OCI-LY7 (cell line): ENCODE data around the gene PKN1. TPM values are rescaled to one million over a fixed set of nuclear protein-coding genes. Genes with fewer than 3 reads are reported as not detected.

ENCODE experiments used
- BruUV-seq: library from RNA; stranded (reverse); fragments of 400-500 nt; replicated peaks from 2 replicates; lab custom pipeline; 2021; lab: Mats Ljungman, UMichigan
- CTCF ChIA-PET: fragments of 300-600 bp; sonication (Branson Sonifier 250); formaldehyde crosslinking; loops from one replicate; lab custom pipeline; 2022; ENCODE audit warnings: antibody characterized with exemption; ENCODE audit not compliant: unreplicated experiment; lab: Charles Lee
- POLR2A ChIA-PET: fragments of 300-600 bp; sonication (Branson Sonifier 250); formaldehyde crosslinking; loops from one replicate; lab custom pipeline; 2022; ENCODE audit warnings: antibody characterized with exemption; lab: Charles Lee
- DNase-seq: peaks from one replicate; pipeline ENCODE4 v3.0.0-alpha.2; 2015; ENCODE audit warnings: low spot score
- H2AFZ ChIP-seq: fragments of 200-600 bp; sonication (generic), shearing (Covaris generic); 2 replicates; pipeline ENCODE4 v1.6.1; 2014; ENCODE audit warnings: mild to moderate bottlenecking, antibody characterized with exemption, low read length, moderate library complexity
- H3K27ac ChIP-seq: fragments of 200-600 bp; sonication (generic); 2 replicates; pipeline ENCODE4 v1.5.1; 2014; ENCODE audit warnings: mixed run types, low read depth, mild to moderate bottlenecking, moderate library complexity, low read length, inconsistent platforms; ENCODE audit not compliant: poor library complexity, severe bottlenecking
- H3K36me3 ChIP-seq: fragments of 200-600 bp; sonication (generic); 2 replicates; pipeline ENCODE4 v1.6.1; 2014; ENCODE audit warnings: mild to moderate bottlenecking, antibody characterized with exemption, low read length, moderate library complexity, mixed read lengths; ENCODE audit not compliant: insufficient read depth
- H3K4me1 ChIP-seq: fragments of 200-600 bp; sonication (generic); 2 replicates; pipeline ENCODE4 v1.5.1; 2014; ENCODE audit warnings: mild to moderate bottlenecking, low read length; ENCODE audit not compliant: insufficient read depth, poor library complexity, severe bottlenecking
- H3K4me2 ChIP-seq: fragments of 200-600 bp; sonication (generic); 2 replicates; pipeline ENCODE4 v1.6.1; 2014; ENCODE audit warnings: mild to moderate bottlenecking, low read length
- H3K4me3 ChIP-seq: fragments of 200-600 bp; sonication (generic); 2 replicates; pipeline ENCODE4 v1.5.1; 2014; ENCODE audit warnings: mild to moderate bottlenecking, low read depth, low read length; ENCODE audit not compliant: poor library complexity, severe bottlenecking
- H3K79me2 ChIP-seq: fragments of 200-600 bp; sonication (generic); 2 replicates; pipeline ENCODE4 v1.6.1; 2016; ENCODE audit warnings: low read depth, mild to moderate bottlenecking, low read length, moderate library complexity, mixed read lengths; ENCODE audit not compliant: insufficient read depth
- H3K9me2 ChIP-seq: fragments of 200-600 bp; sonication (generic); 2 replicates; pipeline ENCODE4 v1.6.1; 2016; ENCODE audit warnings: mild to moderate bottlenecking, low read length, mixed read lengths; ENCODE audit not compliant: insufficient read depth
- H3K9me3 ChIP-seq: fragments of 200-600 bp; sonication (generic); 2 replicates; pipeline ENCODE4 v1.6.1; 2014; ENCODE audit warnings: mild to moderate bottlenecking, mixed run types, low read length, mixed read lengths
- H4K20me1 ChIP-seq: fragments of 200-600 bp; sonication (generic); 2 replicates; pipeline ENCODE4 v1.6.1; 2014; ENCODE audit warnings: mild to moderate bottlenecking, antibody characterized with exemption, low read length, moderate library complexity, mixed read lengths; ENCODE audit not compliant: insufficient read depth
- EZH2phosphoT487 ChIP-seq: fragments of 200-600 bp; sonication (generic); IDR thresholded peaks from 2 replicates; pipeline ENCODE4 v1.6.1; 2018; ENCODE audit warnings: low read depth, borderline replicate concordance, mild to moderate bottlenecking, mixed run types, antibody characterized with exemption, low read length, moderate library complexity, mixed read lengths
- intact Hi-C: fragments of 100-400 bp; cut with micrococcal nuclease; formaldehyde crosslinking; loops from one replicate; pipeline ENCODE4 v1.10.0; 2022; ENCODE audit not compliant: unreplicated experiment
- total RNA-seq, 2 experiments: library from RNA; depleted of rRNA in 1 of 2; stranded (reverse); fragments of >200 nt in 1 of 2; shearing (Covaris generic) in 1 of 2; gene quantifications; 2 replicates each; pipeline ENCODE4 v1.2.3, GENCODE V29; 2014 to 2022
- TF ChIP-seq, protein P1 (sequence below): fragments of 200-600 bp; sonication (generic); conservative IDR thresholded peaks from 2 replicates; pipeline ENCODE4 v1.5.1; 2014; ENCODE audit warnings: mild to moderate bottlenecking, antibody characterized with exemption, low read length, moderate library complexity, mixed read lengths

PKN1 gene
- total RNA-seq, 2 experiments from 2014 or later: 117 to 233 TPM

DNA sequence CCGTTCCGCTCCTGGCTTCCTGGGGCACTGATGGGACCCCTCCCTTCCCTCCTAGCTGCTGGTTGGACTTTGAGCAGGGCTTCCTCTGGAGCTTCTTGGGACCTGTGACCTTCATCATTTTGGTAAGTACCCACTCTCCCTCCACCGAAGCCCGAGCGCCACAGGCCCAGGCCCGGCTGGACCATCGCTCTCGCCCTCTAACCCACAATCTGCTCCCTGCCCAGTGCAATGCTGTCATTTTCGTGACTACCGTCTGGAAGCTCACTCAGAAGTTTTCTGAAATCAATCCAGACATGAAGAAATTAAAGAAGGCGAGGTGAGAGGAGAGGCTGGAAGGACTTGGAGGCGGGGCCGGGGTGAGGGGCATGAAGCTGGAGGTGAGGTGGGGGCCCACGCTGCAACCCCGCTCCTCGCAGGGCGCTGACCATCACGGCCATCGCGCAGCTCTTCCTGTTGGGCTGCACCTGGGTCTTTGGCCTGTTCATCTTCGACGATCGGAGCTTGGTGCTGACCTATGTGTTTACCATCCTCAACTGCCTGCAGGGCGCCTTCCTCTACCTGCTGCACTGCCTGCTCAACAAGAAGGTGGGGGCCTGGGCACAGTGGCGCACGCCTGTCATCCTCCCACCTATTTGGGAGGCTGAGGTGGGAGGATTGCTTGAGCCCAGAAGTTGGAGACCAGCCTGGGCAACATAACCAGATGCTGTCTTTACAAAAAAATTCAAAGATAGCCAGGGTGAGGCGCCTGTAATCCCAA lies 26.3 kb upstream of the PKN1 start:
- peaks cover 83% of the 10 kb centered on the region for H3K36me3 ChIP-seq

GRCh38 chr19:14407605-14408484 lies 25.3 kb upstream of the PKN1 start:
- BruUV-seq: no TSS peak
- H3K36me3 ChIP-seq: peaks cover 88% of the 10 kb centered on the region
- no peak overlapping the region for H3K27ac ChIP-seq
- ChIA-PET POLR2A (no interaction called here), CTCF (no interaction called here)
- intact Hi-C loops: loop anchor here (2.0 kb wide), 2 partner anchors 29 to 271 kb away; partner anchors contain the start of gene ASF1B
- no peak overlapping the region for H3K4me3 ChIP-seq
- H2AFZ ChIP-seq: no peak overlapping the region
- TF ChIP-seq, protein P1, sequence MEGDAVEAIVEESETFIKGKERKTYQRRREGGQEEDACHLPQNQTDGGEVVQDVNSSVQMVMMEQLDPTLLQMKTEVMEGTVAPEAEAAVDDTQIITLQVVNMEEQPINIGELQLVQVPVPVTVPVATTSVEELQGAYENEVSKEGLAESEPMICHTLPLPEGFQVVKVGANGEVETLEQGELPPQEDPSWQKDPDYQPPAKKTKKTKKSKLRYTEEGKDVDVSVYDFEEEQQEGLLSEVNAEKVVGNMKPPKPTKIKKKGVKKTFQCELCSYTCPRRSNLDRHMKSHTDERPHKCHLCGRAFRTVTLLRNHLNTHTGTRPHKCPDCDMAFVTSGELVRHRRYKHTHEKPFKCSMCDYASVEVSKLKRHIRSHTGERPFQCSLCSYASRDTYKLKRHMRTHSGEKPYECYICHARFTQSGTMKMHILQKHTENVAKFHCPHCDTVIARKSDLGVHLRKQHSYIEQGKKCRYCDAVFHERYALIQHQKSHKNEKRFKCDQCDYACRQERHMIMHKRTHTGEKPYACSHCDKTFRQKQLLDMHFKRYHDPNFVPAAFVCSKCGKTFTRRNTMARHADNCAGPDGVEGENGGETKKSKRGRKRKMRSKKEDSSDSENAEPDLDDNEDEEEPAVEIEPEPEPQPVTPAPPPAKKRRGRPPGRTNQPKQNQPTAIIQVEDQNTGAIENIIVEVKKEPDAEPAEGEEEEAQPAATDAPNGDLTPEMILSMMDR: no peak
- no peak for TF ChIP-seq EZH2phosphoT487
- no peaks in the 10 kb centered on the region for H3K9me3 ChIP-seq
- no peak overlapping the region for H3K4me2 ChIP-seq
- H3K79me2 ChIP-seq: peaks cover 17% of the 10 kb centered on the region
- peaks cover 4% of the 10 kb centered on the region for H3K4me1 ChIP-seq
- H4K20me1 ChIP-seq: 0 out of 2 replicates have a peak, but pooled peaks cover 8% of the 10 kb centered on the region
- no peak for DNase-seq
- H3K9me2 ChIP-seq: no peaks in the 10 kb centered on the region

More for the DNA sequence above, 26.3 kb upstream of the PKN1 start:
- Histone ChIP-seq H4K20me1 (0 out of 2 replicates have a peak, but pooled peaks cover 4% of the 10 kb centered on the region), H3K4me2 (no peak overlapping the region), H3K4me3 (no peak overlapping the region), H3K27ac (no peak overlapping the region), H2AFZ (no peak overlapping the region), H3K4me1 (peaks cover 4% of the 10 kb centered on the region), H3K9me3 (no peaks in the 10 kb centered on the region), H3K79me2 (peaks cover 7% of the 10 kb centered on the region), H3K9me2 (no peaks in the 10 kb centered on the region)
- no peak for DNase-seq
- POLR2A ChIA-PET: interaction anchor here (1.0 kb wide), 1 partner anchor 51 kb away, joined by 4 read pairs; no protein-coding TSS in a partner anchor
- CTCF ChIA-PET: interaction anchor here (0.5 to 1.2 kb wide), 2 partner anchors 19 to 26 kb away, joined by 3 read pairs; no protein-coding TSS in a partner anchor
- TF ChIP-seq, protein P1: no peak
- no peak for TF ChIP-seq EZH2phosphoT487
- intact Hi-C loops: loop anchor here (1.0 to 2.0 kb wide), 3 partner anchors 28 to 270 kb away; partner anchors contain the start of gene ASF1B
- no TSS peak for BruUV-seq
